ENCODE measurements around the gene LGI4.

The LGI4 gene

GRCh38 chr19:35083691-35084508, 51.0 kb downstream of the LGI4 start:
- Mint-ChIP-seq H3K27ac (peak overlapping the region; percentile 79), H3K36me3 (ENCODE audit: low read depth) (no peaks in the 10 kb centered on the region), H3K9me3 (peaks cover 5% of the 10 kb centered on the region), H3K4me3 (no peak overlapping the region), H3K27me3 (ENCODE audit: low read depth, poor library complexity) (peaks cover 4% of the 10 kb centered on the region), H3K4me1 (peaks cover 13% of the 10 kb centered on the region)
- DNase-seq = no peak
- TF ChIP-seq, protein P1, sequence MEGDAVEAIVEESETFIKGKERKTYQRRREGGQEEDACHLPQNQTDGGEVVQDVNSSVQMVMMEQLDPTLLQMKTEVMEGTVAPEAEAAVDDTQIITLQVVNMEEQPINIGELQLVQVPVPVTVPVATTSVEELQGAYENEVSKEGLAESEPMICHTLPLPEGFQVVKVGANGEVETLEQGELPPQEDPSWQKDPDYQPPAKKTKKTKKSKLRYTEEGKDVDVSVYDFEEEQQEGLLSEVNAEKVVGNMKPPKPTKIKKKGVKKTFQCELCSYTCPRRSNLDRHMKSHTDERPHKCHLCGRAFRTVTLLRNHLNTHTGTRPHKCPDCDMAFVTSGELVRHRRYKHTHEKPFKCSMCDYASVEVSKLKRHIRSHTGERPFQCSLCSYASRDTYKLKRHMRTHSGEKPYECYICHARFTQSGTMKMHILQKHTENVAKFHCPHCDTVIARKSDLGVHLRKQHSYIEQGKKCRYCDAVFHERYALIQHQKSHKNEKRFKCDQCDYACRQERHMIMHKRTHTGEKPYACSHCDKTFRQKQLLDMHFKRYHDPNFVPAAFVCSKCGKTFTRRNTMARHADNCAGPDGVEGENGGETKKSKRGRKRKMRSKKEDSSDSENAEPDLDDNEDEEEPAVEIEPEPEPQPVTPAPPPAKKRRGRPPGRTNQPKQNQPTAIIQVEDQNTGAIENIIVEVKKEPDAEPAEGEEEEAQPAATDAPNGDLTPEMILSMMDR (IDR thresholded peaks at IDR 0.05) = no peak

GRCh38 chr19:35081201-35081600, 53.7 kb downstream of the LGI4 start:
- H3K36me3 Mint-ChIP-seq (ENCODE audit: low read depth) = no peaks in the 10 kb centered on the region
- no peak for DNase-seq
- H3K4me1 Mint-ChIP-seq = peaks cover 17% of the 10 kb centered on the region
- peaks cover 5% of the 10 kb centered on the region for H3K9me3 Mint-ChIP-seq
- no peak overlapping the region for H3K4me3 Mint-ChIP-seq
- no peak overlapping the region for H3K27ac Mint-ChIP-seq
- TF ChIP-seq, protein P1 (IDR thresholded peaks at IDR 0.05) = no peak
- peaks cover 16% of the 10 kb centered on the region for H3K27me3 Mint-ChIP-seq (ENCODE audit: low read depth, poor library complexity)

- Mint-ChIP-seq H3K27ac (no peak overlapping the region), H3K9me3 (peaks cover 5% of the 10 kb centered on the region), H3K4me1 (peaks cover 14% of the 10 kb centered on the region), H3K27me3 (ENCODE audit: low read depth, poor library complexity) (peaks cover 16% of the 10 kb centered on the region), H3K36me3 (ENCODE audit: low read depth) (no peaks in the 10 kb centered on the region), H3K4me3 (no peak overlapping the region)
- TF ChIP-seq, protein P1 (IDR thresholded peaks at IDR 0.05) = no peak
- DNase-seq = no peak
Measured at GRCh38 chr19:35080613-35081170, 54.2 kb downstream of the LGI4 start.

- H3K9me3 Mint-ChIP-seq = peaks cover 5% of the 10 kb centered on the region
- TF ChIP-seq, protein P1 (IDR thresholded peaks at IDR 0.05) = no peak
- no peak overlapping the region for H3K4me3 Mint-ChIP-seq
- no peaks in the 10 kb centered on the region for H3K36me3 Mint-ChIP-seq (ENCODE audit: low read depth)
- peaks cover 15% of the 10 kb centered on the region for H3K27me3 Mint-ChIP-seq (ENCODE audit: low read depth, poor library complexity)
- peaks cover 10% of the 10 kb centered on the region for H3K4me1 Mint-ChIP-seq
- DNase-seq = no peak
- H3K27ac Mint-ChIP-seq = no peak overlapping the region
Measured at GRCh38 chr19:35079826-35080225, 55.0 kb downstream of the LGI4 start.

DNA sequence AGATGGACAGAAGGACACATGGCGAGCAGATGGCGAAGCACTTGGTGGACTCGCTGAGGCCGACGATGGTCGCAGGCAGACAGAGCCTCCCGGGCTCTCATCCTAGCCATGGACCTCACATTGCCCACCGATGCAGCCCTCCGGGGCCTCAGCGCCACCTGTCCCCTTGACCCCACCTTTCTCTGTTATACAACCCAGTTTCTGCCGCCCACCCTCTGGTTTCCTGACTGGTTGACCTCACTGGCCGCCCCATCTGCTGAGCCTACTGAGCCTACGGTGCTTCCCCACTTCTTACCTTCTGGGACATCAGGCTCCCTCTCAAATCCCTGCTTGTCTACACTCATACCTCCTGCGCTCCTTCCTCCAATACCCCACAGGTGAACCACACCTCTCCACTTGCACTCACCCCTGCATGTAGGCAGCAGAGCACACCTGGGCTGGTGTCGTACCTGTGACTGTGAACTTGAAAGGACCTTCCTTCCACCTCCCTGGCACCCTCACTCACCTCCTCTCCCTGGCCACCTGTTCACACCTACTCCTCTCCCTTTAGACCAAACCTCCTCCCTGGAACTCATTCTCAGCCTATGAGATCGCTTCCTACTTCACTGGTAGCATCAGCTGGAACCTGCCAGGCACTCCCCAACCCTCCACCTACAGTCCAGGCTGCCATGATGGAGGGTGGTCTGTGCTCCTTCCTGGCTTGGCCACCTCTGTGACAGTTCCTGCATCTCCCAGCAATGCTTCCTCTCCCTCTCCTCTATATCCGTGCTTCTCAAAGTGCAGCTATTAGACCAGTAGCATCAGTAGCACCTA, 57.2 kb downstream of the LGI4 start:
- Mint-ChIP-seq H3K27me3 (ENCODE audit: low read depth, poor library complexity) (peaks cover 15% of the 10 kb centered on the region), H3K36me3 (ENCODE audit: low read depth) (no peaks in the 10 kb centered on the region), H3K4me1 (peaks cover 10% of the 10 kb centered on the region), H3K4me3 (no peak overlapping the region), H3K9me3 (peaks cover 3% of the 10 kb centered on the region), H3K27ac (no peak overlapping the region)
- no peak for DNase-seq
- TF ChIP-seq, protein P1 (IDR thresholded peaks at IDR 0.05) = no peak

Measured in nephron progenitor cell (in vitro differentiated cells).